22Rv1 (cell line): Measurements from ENCODE around the gene ZNF318.
"Not testable (repeated sequence)": the region's sequence is repeated elsewhere in the genome, so short reads cannot be mapped to it uniquely, and the experiment has no call there.

Experiments
- H3K27ac ChIP-seq: fragments of 450-650 bp; 2 replicates; pipeline ENCODE4 v1.5.1; 2017
- ZFX ChIP-seq: fragments of 450-650 bp; IDR thresholded peaks from 2 replicates; pipeline ENCODE4 v1.6.1; 2017; ENCODE audit warnings: antibody characterized with exemption, borderline replicate concordance
- TF ChIP-seq, protein P1 (sequence below): fragments of 450-650 bp; IDR thresholded peaks from 2 replicates; pipeline ENCODE4 v1.5.1; 2017; ENCODE audit warnings: mild to moderate bottlenecking

ZNF318 gene, protein sequence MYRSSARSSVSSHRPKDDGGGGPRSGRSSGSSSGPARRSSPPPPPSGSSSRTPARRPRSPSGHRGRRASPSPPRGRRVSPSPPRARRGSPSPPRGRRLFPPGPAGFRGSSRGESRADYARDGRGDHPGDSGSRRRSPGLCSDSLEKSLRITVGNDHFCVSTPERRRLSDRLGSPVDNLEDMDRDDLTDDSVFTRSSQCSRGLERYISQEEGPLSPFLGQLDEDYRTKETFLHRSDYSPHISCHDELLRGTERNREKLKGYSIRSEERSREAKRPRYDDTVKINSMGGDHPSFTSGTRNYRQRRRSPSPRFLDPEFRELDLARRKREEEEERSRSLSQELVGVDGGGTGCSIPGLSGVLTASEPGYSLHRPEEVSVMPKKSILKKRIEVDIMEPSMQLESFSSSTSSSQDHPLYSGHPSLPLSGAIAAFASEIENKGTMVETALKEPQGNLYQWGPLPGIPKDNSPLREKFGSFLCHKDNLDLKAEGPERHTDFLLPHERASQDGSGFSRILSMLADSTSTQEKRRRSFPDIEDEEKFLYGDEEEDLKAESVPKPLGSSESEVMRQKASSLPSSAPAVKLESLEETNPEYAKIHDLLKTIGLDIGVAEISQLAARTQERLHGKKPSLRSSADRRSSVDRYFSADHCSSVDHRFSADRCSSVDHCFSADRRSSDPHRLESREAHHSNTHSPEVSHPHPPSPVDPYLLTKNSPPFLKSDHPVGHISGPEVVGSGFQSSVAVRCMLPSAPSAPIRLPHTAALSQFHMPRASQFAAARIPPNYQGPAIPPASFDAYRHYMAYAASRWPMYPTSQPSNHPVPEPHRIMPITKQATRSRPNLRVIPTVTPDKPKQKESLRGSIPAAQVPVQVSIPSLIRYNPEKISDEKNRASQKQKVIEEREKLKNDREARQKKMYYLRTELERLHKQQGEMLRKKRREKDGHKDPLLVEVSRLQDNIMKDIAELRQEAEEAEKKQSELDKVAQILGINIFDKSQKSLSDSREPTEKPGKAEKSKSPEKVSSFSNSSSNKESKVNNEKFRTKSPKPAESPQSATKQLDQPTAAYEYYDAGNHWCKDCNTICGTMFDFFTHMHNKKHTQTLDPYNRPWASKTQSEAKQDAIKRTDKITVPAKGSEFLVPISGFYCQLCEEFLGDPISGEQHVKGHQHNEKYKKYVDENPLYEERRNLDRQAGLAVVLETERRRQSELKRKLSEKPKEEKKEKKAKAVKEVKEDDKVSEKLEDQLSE (N-terminal part only)

DNA sequence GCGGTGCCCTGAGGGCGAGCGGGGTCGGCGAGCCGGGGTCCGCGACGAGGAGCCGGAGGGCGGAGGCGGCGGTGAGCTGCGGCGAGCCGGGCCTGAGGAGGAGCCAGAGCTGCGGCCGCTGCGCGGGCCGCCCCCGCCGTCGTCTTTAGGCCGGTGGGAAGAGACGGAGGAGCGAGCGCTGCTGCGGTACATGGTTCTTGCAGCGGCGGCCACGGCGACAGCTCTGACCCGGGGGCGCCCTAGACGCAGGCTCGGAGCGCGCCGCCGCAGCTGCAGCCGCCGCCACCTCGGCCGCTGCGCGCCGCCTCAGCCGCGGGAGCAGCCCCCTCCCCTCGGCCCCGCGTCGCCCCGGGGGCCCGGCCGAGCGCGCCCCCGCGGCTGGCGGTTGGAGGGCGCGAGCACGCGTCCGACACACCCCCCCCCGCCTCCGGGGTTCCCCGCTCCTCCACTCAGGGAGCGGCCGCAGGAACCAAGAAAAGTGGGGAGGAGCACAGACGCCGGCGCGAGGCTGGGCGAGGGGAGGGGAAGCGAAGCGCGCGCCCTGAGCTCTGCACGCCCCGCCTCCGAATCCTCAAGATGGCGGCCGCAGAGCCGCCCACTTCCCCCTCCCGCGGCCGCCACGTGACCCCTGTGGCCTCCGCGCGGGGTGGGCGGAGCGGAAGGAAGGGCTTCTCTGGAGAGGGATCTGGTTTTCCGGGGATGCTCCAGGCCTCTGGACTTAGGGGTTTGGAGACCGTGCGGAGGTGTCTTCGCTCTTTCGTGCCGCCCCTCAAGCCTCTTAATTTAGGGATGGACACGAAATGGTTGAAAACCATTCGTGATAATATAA, at the start of gene ZNF318:
Gene ZNF318 (minus strand): TSS at position 474 of the 829 bp plus-strand sequence. CDS start 282 bp downstream, at position 192.
- peak within 1 kb of the TSS; percentile 70 for H3K27ac ChIP-seq

DNA sequence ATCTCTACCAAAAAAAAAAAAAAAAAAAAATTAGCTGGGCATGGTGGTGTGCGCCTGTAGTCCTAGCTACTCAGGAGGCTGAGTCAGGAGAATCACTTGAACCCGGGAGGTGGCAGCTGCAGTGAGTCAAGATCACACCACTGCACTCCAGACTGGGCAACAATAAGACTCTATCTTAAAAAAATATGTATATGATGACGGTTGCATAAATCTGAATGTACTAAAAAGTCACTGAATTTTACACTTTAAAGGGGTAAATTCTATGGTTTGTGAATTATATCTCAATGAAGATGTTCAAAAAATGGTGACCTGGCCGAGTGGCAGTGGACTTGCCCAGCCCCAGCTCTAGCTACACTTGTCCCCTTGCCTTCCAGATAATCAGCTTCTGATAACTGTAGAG, 47.5 kb upstream of the ZNF318 start:
- no peak overlapping the region for H3K27ac ChIP-seq
- TF ChIP-seq, protein P1, sequence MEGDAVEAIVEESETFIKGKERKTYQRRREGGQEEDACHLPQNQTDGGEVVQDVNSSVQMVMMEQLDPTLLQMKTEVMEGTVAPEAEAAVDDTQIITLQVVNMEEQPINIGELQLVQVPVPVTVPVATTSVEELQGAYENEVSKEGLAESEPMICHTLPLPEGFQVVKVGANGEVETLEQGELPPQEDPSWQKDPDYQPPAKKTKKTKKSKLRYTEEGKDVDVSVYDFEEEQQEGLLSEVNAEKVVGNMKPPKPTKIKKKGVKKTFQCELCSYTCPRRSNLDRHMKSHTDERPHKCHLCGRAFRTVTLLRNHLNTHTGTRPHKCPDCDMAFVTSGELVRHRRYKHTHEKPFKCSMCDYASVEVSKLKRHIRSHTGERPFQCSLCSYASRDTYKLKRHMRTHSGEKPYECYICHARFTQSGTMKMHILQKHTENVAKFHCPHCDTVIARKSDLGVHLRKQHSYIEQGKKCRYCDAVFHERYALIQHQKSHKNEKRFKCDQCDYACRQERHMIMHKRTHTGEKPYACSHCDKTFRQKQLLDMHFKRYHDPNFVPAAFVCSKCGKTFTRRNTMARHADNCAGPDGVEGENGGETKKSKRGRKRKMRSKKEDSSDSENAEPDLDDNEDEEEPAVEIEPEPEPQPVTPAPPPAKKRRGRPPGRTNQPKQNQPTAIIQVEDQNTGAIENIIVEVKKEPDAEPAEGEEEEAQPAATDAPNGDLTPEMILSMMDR: no peak
- TF ChIP-seq ZFX: no peak

More for the DNA sequence above, at the start of gene ZNF318:
- TF ChIP-seq ZFX: no peak
- TF ChIP-seq, protein P1: no peak

DNA sequence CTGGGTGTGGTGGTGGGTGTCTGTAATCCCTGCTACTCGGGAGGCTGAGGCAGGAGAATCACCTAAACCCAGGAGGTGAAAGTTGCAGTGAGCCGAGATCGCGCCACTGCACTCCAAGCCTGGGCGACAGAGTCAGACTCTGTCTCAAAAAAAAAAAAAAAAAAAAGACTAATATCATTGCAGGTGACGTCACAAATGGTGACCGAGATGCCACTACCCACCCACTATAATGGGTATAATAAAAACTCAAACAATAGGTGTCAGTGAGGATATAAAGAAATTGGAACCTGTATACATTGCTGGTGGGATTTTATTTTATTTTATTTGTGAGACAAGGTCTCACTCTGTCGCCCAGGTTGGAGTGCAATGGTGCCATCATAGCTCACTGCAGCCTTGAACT, 45.8 kb upstream of the ZNF318 start:
- not testable (repeated sequence) for H3K27ac ChIP-seq

DNA sequence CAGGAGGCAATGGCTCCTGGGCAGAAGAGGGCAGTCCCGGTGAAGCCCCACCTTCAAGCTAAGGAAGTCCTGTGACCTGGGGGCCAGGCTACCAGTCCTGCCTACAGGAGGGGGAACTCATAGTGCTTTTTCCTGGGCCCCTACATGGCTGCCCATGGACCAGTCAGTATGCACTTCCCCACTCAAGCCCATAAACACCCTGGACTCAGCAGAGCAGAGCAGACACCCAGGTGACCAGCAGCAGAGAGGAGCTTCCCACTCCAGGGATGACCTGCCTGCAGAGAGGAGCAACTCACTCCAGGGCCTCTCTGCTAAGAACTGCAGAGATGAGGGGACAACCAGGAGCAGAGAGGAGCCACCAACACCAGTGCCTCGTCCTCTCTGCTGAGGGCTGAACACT, 43.6 kb upstream of the ZNF318 start:
- H3K27ac ChIP-seq: no peak overlapping the region
- TF ChIP-seq, protein P1: no peak
- TF ChIP-seq ZFX: no peak

DNA sequence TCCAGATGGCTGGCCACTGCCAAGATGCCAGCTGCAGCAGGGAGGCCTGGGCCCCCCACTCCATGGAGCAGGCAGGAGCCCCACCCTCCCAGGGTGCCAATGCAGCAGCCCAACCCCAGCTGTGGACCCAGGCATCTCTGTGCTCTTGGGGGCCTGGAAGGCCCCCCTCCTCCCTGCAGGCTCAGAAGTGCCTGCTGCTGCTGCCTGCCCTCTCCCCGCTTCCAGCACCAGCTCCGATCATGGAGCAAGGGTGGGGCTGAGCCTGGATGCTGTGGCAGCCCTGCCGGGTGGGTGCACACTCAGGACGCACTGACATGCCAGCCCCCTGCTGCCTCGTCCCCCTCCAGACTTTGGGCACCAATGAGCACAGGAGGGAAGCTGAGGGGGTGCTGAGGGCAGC, 43.1 kb upstream of the ZNF318 start:
- H3K27ac ChIP-seq: no peak overlapping the region
- TF ChIP-seq ZFX: no peak
- TF ChIP-seq, protein P1: no peak

DNA sequence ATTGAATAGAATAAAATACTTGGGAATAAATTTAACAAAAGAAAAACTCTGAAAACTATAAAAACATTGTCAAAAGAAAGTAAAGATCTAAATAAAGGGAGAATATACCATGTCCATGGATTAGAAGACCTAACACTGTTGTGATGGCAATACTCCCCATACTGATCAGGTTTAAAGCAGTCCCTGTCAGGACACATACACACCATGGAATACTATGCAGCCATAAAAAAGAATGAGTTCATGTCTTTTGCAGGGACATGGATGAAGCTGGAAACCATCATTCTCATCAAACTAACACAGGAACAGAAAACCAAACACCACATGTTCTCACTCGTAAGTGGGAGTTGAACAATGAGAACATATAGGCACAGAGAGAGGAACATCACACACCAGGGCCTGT, 41.3 kb upstream of the ZNF318 start:
- H3K27ac ChIP-seq: not testable (repeated sequence)

DNA sequence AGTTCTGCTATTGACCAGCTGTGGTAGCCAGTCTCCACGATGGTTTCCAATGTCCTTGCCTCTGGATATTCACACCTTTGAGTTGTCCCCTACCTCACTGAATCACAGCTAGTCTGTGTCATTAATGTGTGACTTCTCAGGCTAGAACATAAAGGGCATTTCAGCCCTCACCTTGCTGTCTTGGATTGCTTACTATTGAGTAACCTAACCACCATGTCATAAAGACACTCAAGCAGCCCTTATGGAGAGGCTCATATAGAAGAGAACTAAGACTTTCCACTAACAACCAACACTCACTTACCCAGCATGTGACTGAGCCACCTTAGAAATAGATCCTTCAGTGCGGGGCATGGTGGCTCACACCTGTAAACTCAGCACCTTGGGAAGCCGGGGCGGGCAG, 38.8 kb upstream of the ZNF318 start:
- H3K27ac ChIP-seq: no peak overlapping the region
- TF ChIP-seq, protein P1: no peak
- no peak for TF ChIP-seq ZFX
